Right lobe of liver (tissue), 4 donors: ENCODE results near the gene LHFPL6.

Source experiments
- POLR2A ChIP-seq: fragments of 450-650 bp; IDR thresholded peaks from one replicate; pipeline ENCODE4 v1.6.1; 2017; ENCODE audit warnings: antibody characterized with exemption, mild to moderate bottlenecking
- TF ChIP-seq, protein P1 (sequence below), 4 donors: fragments of 200-600 bp in 3 of 4; fragments of 450-650 bp in 1 of 4; IDR thresholded peaks; one replicate each; pipeline versions ENCODE4 v1.5.1 to v1.8.0; 2016 to 2022; ENCODE audit warnings: antibody characterized with exemption in 4 of 4, mild to moderate bottlenecking in 2 of 4
- donor health status: DM: no; HTN: no; CAD: no.
- donor health status: DM: no; HTN: no; CAD: no.
- donor health status: DM: no; HTN: yes; CAD: no.

- TF ChIP-seq, protein P1, sequence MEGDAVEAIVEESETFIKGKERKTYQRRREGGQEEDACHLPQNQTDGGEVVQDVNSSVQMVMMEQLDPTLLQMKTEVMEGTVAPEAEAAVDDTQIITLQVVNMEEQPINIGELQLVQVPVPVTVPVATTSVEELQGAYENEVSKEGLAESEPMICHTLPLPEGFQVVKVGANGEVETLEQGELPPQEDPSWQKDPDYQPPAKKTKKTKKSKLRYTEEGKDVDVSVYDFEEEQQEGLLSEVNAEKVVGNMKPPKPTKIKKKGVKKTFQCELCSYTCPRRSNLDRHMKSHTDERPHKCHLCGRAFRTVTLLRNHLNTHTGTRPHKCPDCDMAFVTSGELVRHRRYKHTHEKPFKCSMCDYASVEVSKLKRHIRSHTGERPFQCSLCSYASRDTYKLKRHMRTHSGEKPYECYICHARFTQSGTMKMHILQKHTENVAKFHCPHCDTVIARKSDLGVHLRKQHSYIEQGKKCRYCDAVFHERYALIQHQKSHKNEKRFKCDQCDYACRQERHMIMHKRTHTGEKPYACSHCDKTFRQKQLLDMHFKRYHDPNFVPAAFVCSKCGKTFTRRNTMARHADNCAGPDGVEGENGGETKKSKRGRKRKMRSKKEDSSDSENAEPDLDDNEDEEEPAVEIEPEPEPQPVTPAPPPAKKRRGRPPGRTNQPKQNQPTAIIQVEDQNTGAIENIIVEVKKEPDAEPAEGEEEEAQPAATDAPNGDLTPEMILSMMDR (IDR thresholded peaks at IDR 0.05), result no peak
- TF ChIP-seq POLR2A, result no peak
These were observed 112.9 kb downstream of the LHFPL6 start for GRCh38 chr13:39490136-39490535.
